Transverse colon (tissue), 4 donors: ENCODE results near the gene FNDC1. TPM values are rescaled to one million over a fixed set of nuclear protein-coding genes. Genes with fewer than 3 reads are reported as not detected.

Source experiments
- DNase-seq: peaks from one replicate; pipeline ENCODE4 v3.0.0-alpha.2; 2019
- H3K27ac ChIP-seq, 4 donors: fragments of 200-600 bp; sonication (generic); 2 replicates each; pipeline ENCODE4 v1.5.1; 2016 to 2018; ENCODE audit warnings: inconsistent platforms in 4 of 4
- H3K27me3 ChIP-seq: fragments of 200-600 bp; sonication (generic); 2 replicates; pipeline ENCODE4 v1.5.1; 2017; ENCODE audit warnings: inconsistent platforms
- H3K36me3 ChIP-seq, 4 donors: fragments of 200-600 bp; sonication (generic); 2 replicates each; pipeline ENCODE4 v1.5.1; 2017 to 2019; ENCODE audit warnings: inconsistent platforms in 4 of 4
- H3K4me1 ChIP-seq, 4 donors: fragments of 200-600 bp; sonication (generic); 2 replicates each; pipeline ENCODE4 v1.5.1; 2017 to 2020; ENCODE audit warnings: inconsistent platforms in 4 of 4
- H3K4me3 ChIP-seq, 4 donors: fragments of 200-600 bp; sonication (generic); 1 replicate in 1 of 4; 2 replicates in 3 of 4; pipeline versions ENCODE4 v1.5.1 to v1.6.1; 2017 to 2019; ENCODE audit warnings: inconsistent platforms in 4 of 4
- H3K9me3 ChIP-seq, 2 donors: fragments of 200-600 bp; sonication (generic); 2 replicates each; pipeline ENCODE4 v1.5.1; 2017 to 2019; ENCODE audit warnings: inconsistent platforms in 2 of 2
- CTCF ChIP-seq, 5 experiments: fragments of 200-600 bp in 3 of 5; fragments of 450-650 bp in 2 of 5; sonication (generic) in 3 of 5; IDR thresholded peaks; 1 replicate in 2 of 5; 2 replicates in 3 of 5; pipeline ENCODE4 v1.5.1; 2016 to 2017; ENCODE audit warnings: antibody characterized with exemption in 5 of 5, inconsistent platforms in 3 of 5, mild to moderate bottlenecking in 2 of 5, moderate library complexity in 1 of 5
- EP300 ChIP-seq: sonication (generic); formaldehyde crosslinking; IDR thresholded peaks from one replicate; pipeline ENCODE4 v1.6.1; 2017; ENCODE audit warnings: antibody characterized with exemption, low read depth
- POLR2A ChIP-seq: fragments of 450-650 bp; IDR thresholded peaks from one replicate; pipeline ENCODE4 v1.6.1; 2016; ENCODE audit warnings: antibody characterized with exemption, mild to moderate bottlenecking, moderate library complexity
- POLR2AphosphoS5 ChIP-seq, 3 donors: sonication (generic); formaldehyde crosslinking; IDR thresholded peaks; one replicate each; pipeline ENCODE4 v1.6.1; 2016; ENCODE audit warnings: antibody characterized with exemption in 3 of 3
- WGBS, 2 donors: methylation state at CpG; one replicate each; pipeline ENCODE4 v1.1.5; 2018; ENCODE audit warnings: low coverage in 1 of 2; 5-methylcytosine and 5-hydroxymethylcytosine counted together
- in situ Hi-C, 4 donors: fragments of 200-750 bp; cut with MboI; loops; one replicate each; pipeline versions ENCODE4 v1.15.0 to v1.15.1; 2017; ENCODE audit warnings: low sequenced_read_pairs in 3 of 4, low pct_ligation_motif_present in 1 of 4, low pct_unique_long_range_greater_than_20kb in 1 of 4
- intact Hi-C: fragments of 100-400 bp; cut with DNase I; formaldehyde crosslinking; loops from one replicate; pipeline ENCODE4 v1.15.1; 2023; ENCODE audit warnings: low total_unique reads
- total RNA-seq, 4 donors: library from RNA; depleted of rRNA; stranded (reverse); fragments of >200 nt; gene quantifications; one replicate each; pipeline ENCODE4 v1.1.0, GENCODE V29; 2016

FNDC1 gene
- total RNA-seq, 4 donors from 2014 or later: 0.64 to 14.2 (median 2.4) TPM

DNA sequence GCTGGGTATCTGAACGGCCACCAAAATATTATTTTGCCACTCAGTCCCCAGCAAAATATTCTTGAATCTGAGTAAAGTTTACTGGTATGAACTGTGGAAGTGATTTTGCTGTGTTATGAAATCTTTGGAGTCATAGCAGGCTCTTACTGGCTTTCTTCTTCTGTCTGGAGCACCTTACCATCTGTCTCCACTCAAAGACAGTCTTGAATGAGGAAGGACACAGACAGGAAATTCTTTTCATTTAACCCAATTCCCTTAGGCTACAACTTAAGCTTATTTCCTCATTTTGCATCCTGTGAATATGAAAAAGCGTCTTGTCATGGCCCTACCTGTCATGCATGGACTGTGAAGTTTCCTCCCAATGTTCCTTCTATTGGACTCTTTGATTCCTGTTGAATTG, 24.7 kb downstream of the FNDC1 start:
- TF ChIP-seq POLR2A (no peak), CTCF (IDR thresholded peaks at IDR 0.05) (no peak), EP300 (no peak), POLR2AphosphoS5 (IDR thresholded peaks at IDR 0.05) (no peak)
- Histone ChIP-seq H3K27me3 (no peaks in the 10 kb centered on the region), H3K27ac (no peak overlapping the region), H3K36me3 (no peaks in the 10 kb centered on the region), H3K4me1 (no peaks in the 10 kb centered on the region), H3K9me3 (no peaks in the 10 kb centered on the region), H3K4me3 (no peak overlapping the region)
- WGBS, 2 donors: 65 to 67% methylated on average over 1 to 2 of the region's 2 CpGs
- intact Hi-C loops (no loop called here), in situ Hi-C loops (no loop called here)
- no peak for DNase-seq

- Histone ChIP-seq H3K27ac (no peak overlapping the region), H3K4me1 (no peaks in the 10 kb centered on the region), H3K4me3 (no peak overlapping the region), H3K36me3 (no peaks in the 10 kb centered on the region), H3K27me3 (no peaks in the 10 kb centered on the region), H3K9me3 (no peaks in the 10 kb centered on the region)
- TF ChIP-seq CTCF (IDR thresholded peaks at IDR 0.05) (no peak), EP300 (no peak), POLR2A (no peak), POLR2AphosphoS5 (IDR thresholded peaks at IDR 0.05) (no peak)
- 50 to 77% methylated on average over 1 to 4 of the region's 4 CpGs for WGBS, 2 donors
- DNase-seq: no peak
- in situ Hi-C loops: no loop called here
- intact Hi-C loops: no loop called here
Observed at GRCh38 chr6:159194421-159194820, 25.2 kb downstream of the FNDC1 start.

DNA sequence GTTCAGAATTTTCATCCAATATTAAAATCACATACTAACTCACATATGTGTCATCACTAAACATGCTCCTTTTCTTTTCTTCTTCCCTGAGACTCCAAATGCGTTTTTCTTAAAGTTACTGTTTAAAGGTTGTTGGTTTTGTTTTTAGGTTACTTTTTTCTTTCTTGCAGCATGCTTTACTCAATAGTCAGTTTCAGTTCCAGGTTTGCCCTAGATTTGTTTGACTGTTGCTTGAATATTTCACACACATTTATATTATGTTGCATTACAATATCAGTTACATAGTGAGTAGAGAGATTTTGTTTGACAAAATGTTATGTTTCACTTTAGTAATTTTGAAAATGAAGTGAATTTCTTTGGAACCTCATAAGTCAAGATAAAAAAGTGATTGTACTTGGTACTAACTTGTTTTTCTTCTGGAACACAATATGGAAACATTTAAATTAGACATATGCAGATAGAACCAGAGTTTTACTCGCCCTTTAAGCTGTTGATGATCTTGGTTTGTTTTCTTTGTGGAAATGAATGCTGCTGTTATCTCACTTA, 27.3 kb downstream of the FNDC1 start:
- Histone ChIP-seq H3K4me3 (no peak overlapping the region), H3K27me3 (no peaks in the 10 kb centered on the region), H3K27ac (no peak overlapping the region), H3K36me3 (no peaks in the 10 kb centered on the region), H3K4me1 (no peaks in the 10 kb centered on the region), H3K9me3 (no peaks in the 10 kb centered on the region)
- no peak for DNase-seq
- TF ChIP-seq CTCF (IDR thresholded peaks at IDR 0.05): no peak
- no peak for TF ChIP-seq EP300
- TF ChIP-seq POLR2AphosphoS5 (IDR thresholded peaks at IDR 0.05): no peak
- no peak for TF ChIP-seq POLR2A
- 62 to 79% methylated on average over 2 of the region's 2 CpGs for WGBS, 2 donors
- in situ Hi-C loops (no loop called here), intact Hi-C loops (no loop called here)

- no peaks in the 10 kb centered on the region for H3K4me1 ChIP-seq
- no peak overlapping the region for H3K4me3 ChIP-seq
- no peaks in the 10 kb centered on the region for H3K9me3 ChIP-seq
- DNase-seq: no peak
- no peaks in the 10 kb centered on the region for H3K27me3 ChIP-seq
- H3K27ac ChIP-seq: no peak overlapping the region
- WGBS, 2 donors: 61 to 73% methylated on average over 6 to 7 of the region's 7 CpGs
- intact Hi-C loops: no loop called here
- TF ChIP-seq POLR2AphosphoS5 (IDR thresholded peaks at IDR 0.05): no peak
- TF ChIP-seq EP300: no peak
- TF ChIP-seq POLR2A: no peak
- no peak for TF ChIP-seq CTCF (IDR thresholded peaks at IDR 0.05)
- in situ Hi-C loops: no loop called here
- H3K36me3 ChIP-seq: no peaks in the 10 kb centered on the region
Observed at GRCh38 chr6:159197251-159197650, 28.1 kb downstream of the FNDC1 start.
